Umbilical cord (tissue), 2 donors: ENCODE results near the gene HSPA9. TPM values are rescaled to one million over a fixed set of nuclear protein-coding genes. Genes with fewer than 3 reads are reported as not detected.

ENCODE experiments used
- DNase-seq: peaks from one replicate; pipeline ENCODE4 v3.0.0-alpha.2; 2015; ENCODE audit warnings: low spot score
- total RNA-seq: library from RNA; depleted of rRNA; stranded (reverse); fragments of >200 nt; gene quantifications from one replicate; pipeline ENCODE4 v1.2.3, GENCODE V29; 2014; ENCODE audit warnings: low replicate concordance; ENCODE audit not compliant: insufficient read depth

HSPA9 gene
- 98.5 TPM for total RNA-seq

- peak; percentile 100 for DNase-seq
These were observed at the start of gene HSPA9 for GRCh38 chr5:138575194-138576015. Gene HSPA9, minus strand, starts transcription at chr5:138575401. Its CDS starts 83 bp downstream, at chr5:138575318.

GRCh38 chr5:138623053-138623452 is 47.9 kb upstream of the HSPA9 start:
- no peak for DNase-seq

- no peak for DNase-seq
These were observed 46.9 kb upstream of the HSPA9 start for GRCh38 chr5:138622051-138622450.

- no peak for DNase-seq
These were observed 45.5 kb upstream of the HSPA9 start for GRCh38 chr5:138620663-138621224.

- DNase-seq = no peak
These were observed 41.3 kb upstream of the HSPA9 start for GRCh38 chr5:138616508-138616907.

- no peak for DNase-seq
These were observed 40.3 kb upstream of the HSPA9 start for GRCh38 chr5:138615461-138615860.

- DNase-seq = no peak
These were observed 36.5 kb upstream of the HSPA9 start for GRCh38 chr5:138611678-138612218.

GRCh38 chr5:138610918-138611677 is 35.9 kb upstream of the HSPA9 start:
- peak; percentile 68 for DNase-seq

GRCh38 chr5:138610415-138610917 is 35.3 kb upstream of the HSPA9 start:
- DNase-seq = no peak

GRCh38 chr5:138606378-138607064 is 31.3 kb upstream of the HSPA9 start:
- DNase-seq = no peak

- DNase-seq = no peak
These were observed 30.2 kb upstream of the HSPA9 start for GRCh38 chr5:138605254-138605972.

- no peak for DNase-seq
These were observed 29.1 kb upstream of the HSPA9 start for GRCh38 chr5:138604176-138604785.

- no peak for DNase-seq
These were observed 28.2 kb upstream of the HSPA9 start for GRCh38 chr5:138603249-138603920.

- DNase-seq = no peak
These were observed 27.3 kb upstream of the HSPA9 start for GRCh38 chr5:138602371-138603000.

- peak; percentile 66 for DNase-seq
These were observed 26.2 kb upstream of the HSPA9 start for GRCh38 chr5:138601444-138601843.

- DNase-seq = no peak
These were observed 25.2 kb upstream of the HSPA9 start for GRCh38 chr5:138600446-138600845.

- DNase-seq = no peak
These were observed 22.6 kb upstream of the HSPA9 start for GRCh38 chr5:138597661-138598400.

GRCh38 chr5:138596105-138596881 is 21.1 kb upstream of the HSPA9 start:
- DNase-seq = no peak
